HS-27A (cell line): ENCODE results near the gene SGTA.
"Not testable (repeated sequence)": the region's sequence is repeated elsewhere in the genome, so short reads cannot be mapped to it uniquely, and the experiment has no call there.

Source experiments
- DNase-seq: peaks from one replicate; pipeline ENCODE4 v3.0.0-alpha.2; 2012; ENCODE audit warnings: low read depth, missing footprints

The SGTA gene

DNA sequence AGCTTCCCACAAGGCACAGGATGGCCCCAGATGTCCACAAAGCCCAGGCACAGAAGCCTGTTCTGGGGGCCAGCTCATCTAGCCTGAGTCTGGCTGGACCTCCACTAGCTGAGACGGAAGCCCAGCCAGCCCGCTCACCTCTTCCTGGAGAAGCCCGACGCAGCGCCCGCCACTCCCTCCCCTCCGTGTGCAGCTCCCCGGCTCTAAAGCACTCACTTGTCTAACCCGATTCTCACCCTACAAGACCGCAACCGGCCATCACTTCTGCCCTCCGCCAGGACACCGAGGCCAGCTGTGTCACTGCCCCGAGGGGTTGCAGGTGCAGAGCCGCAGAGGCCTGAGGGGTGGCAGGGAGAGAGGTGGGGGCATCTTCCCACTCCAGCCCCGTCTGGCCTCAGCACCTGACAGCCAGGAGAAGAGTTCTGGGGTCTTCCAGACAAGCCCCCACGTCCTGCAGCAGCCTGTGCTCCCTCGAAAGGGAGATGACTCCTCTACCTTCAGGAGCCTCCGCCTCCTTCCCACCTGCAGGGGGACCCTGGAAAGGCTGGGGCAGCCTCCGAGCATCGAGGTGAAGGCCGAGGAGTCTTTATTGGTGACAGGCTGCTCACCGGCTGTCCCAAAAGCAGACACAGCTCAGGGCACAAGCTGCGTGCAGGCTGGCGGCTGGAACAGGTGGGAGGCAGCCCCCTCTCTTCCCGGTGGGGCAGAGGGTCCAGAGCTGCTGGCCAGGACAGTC, 56.0 kb downstream of the SGTA start:
- DNase-seq: no peak

DNA sequence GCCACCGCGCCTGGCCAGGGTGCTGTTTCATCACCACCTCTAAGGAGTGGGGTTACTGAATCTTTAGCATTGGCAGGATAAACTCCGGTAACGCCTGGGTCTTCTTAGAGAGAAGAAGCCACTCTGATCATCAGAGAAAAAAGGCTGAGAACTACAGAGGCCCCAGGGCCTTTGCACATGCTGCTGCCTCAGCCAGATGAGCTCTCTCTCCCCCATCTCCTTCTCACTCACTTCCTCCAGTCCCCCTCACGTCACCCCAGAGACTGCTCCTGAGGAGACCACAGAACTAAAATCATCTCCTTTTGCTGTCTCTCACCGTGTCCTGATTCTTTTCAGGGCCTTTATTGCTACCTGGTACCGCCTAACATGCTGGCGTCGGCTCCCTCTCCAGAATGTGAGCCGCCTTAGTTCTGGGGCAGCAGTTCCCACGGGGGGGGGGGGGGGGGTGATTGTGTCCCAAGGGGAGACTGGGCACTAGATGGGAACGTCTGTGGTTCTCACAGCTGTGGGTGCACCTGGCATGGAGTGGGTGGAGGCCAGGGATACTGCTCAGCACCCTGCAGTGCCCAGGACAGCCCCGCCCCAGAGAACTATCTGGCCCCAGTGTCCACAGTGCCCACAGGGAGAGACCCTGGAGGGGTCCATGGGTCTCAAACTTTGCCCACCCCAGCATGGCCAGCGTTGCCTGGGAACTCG, 56.8 kb downstream of the SGTA start:
- DNase-seq: no peak

DNA sequence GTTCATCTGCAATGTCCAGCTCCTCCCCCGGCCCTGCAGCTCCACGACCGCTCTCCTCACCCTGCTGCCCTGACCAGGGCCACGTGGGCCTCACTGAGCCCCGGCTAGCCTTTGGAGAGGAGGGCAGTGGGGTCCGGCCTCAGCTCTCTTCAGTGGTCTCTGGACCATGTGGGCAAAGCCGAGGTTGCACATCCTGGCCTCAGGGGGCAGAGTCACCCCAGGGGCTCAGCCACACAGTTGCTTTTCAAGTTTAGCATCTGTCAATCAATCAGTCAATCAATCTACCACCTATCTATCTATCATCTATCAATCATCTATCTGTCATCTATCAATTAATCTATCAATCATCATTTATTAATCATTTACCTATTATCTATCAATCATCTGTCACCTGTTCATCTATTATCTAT, 58.9 kb downstream of the SGTA start:
- no peak for DNase-seq

- DNase-seq: no peak
These were observed 59.3 kb downstream of the SGTA start for GRCh38 chr19:2723747-2724146.

- no peak for DNase-seq
These were observed 59.7 kb downstream of the SGTA start for GRCh38 chr19:2723345-2723715.

DNA sequence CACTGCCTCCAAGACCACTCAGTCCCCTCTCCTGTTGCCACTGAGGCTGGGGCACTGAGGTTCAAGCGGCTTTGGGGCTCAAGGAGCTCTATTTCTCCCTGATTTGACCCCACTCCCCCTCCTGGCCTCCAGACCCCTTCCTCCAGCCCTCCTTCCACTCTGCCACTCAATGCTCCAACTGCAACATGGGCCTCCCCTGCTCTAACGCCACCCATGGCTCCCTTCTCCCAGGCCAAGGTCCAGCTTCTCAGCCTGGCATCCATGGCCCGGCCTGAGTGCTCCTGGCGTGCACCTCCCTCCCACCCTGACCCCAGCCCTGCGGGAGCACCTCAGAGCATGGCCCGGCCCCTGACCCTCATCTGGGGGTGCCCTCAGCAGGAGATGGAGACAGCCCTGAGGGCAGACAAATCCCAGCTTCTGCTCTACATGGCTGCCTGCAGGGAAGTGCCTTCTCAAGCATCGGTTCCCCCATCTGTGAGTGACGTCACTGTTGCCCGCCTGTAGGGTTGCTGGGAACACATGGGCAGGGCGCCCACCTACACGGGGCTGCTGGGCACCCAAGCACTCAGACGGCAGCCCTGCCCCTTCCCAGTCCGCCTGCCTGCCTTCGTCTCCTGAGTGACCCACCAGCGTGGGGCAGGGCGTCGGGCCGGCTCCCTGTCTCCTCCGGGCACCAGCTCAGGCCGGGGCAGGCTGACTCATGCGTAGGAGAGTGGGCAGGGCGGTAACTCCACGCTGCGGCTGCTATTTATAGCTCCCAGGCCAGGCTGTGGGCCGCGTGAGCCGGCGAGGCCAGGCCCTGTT, 60.3 kb downstream of the SGTA start:
- peak; percentile 15 for DNase-seq

- DNase-seq: no peak
These were observed 61.2 kb downstream of the SGTA start for GRCh38 chr19:2721570-2722540.

GRCh38 chr19:2720777-2721569, 62.1 kb downstream of the SGTA start, which contains the start of gene DIRAS1:
Gene DIRAS1, minus strand, starts transcription at chr19:2721372. Its CDS starts 3,566 bp downstream, at chr19:2717806.
- no peak for DNase-seq

GRCh38 chr19:2719920-2720776, 62.9 kb downstream of the SGTA start:
- DNase-seq: no peak

DNA sequence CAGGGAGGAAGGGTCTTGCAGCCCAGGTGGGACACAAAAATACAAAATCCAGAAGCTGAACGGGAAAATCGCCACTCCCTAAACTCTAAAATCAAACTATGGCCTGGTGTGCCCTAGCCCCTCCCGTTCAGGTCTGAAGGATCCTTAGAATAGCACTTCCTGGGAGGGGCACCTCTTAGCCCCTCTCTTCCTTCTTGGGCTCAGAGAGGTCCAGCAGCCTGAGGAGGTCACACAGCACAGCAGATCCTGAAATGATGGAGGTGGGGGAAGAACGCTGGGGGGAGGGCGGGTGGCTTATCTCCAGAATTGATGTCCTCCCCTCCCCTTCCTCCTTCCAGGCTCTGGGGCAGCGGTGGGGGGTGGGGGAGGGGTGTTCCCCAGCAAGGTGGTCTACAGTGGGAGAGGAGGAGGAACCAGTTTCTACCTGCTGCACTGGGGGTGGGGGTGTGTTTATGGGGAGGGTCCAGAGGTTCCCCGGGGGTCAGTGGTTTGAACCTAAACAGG, 63.8 kb downstream of the SGTA start:
- no peak for DNase-seq

DNA sequence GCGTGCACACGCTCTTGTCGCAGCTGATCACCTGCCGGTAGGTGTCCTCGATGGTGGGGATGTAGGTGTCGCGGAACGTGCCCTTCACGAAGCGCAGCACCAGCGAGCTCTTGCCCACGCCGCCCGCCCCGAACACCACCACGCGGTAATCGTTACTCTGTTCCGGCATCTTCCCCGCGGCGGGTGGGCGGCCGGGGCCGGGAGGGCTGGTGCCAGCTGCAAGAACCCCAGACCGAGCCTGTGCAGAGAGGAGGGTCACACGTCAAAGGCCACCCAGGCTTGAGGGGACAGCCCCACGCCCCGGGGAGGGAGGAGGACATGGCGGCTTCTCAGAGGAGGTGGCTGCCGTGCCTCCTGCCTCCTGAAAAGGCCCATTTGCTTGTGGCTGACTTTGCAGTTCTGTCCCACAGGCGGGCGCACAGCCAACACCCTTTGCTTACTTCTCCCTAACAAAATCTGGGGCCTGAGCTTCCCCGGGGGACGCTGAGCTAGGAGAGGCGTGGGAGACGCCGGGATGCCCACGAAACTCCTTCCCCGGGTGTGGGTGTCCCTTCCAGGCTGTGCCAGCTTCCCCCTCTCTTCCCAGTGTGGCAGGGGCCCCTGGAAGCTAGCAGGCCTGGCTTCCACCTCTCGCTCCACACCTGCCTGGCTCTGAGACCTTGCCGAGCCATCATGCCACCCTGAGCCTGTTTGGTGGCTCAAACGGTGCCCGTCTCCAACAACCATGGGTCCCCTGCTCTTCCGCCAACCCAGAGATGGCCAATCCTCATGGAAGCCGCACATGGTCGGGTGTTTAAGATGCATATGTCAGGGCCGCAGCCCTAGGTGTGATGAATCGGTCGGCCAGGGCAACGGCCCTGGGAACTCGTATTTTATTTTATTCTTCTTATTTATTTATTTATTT, 65.2 kb downstream of the SGTA start:
- no peak for DNase-seq

DNA sequence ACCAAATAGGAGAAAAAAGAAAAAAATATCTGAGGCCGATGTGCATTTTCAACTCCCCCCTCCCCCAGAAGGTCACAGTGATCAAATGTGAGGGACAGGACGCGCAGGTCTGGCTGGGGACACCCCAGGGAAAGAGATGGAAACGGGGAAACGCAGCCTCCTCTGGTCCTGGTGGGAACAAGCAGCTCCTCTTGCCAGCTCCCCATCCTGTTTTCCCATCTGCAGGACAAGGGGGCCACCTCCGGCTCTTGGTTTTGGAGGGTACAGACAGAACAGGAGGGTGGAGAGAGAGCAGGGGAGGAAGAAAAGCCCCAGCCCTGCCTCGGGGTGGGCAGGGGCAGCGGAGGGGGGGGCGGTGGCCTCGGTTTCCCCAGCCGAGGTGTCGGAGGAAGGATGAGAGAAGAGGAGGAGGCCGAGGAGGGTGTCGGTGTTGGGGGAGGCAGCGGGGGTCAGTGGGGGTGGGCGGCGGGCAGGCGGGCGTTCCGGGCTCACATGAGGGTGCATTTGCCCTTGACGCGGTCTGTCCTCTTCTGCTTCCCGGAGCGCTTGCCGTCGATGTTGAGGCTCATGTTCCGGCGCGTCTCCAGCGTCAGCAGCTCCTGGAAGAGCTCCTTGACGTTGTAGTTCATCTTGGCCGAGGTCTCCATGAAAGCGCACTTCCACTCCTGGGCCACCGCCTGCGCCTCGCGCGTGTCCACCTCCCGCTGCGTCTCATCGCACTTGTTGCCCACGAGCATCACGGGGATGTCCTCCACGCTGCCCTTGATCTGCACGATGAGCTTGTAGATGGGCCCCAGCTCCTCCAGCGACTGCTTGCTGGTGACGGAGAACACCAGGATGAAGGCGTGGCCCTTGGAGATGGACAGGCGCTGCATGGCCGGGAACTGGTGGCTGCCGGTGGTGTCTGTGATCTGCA, 66.1 kb downstream of the SGTA start:
- no peak for DNase-seq

DNA sequence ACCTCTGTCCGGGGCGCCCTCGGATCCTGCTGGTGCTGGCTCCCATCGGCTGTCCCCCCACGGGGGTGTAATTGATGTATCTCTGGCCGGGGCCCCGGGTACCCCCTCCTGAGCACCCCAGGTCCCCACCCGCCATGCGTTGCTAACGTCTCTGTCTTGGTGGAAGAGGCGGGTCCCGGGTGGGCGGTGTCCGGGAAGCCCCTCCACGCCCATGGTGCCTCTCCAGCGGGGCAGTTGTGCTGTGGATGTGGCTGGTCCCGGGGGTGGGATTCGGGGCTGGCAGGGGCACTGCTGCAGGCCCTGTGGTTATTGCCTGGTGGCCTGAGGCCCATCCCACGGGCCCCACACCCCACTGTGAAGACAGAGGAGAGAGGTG, 66.8 kb downstream of the SGTA start:
- DNase-seq: no peak

GRCh38 chr19:2715470-2716274, 67.4 kb downstream of the SGTA start:
- DNase-seq: no peak

GRCh38 chr19:2714531-2715269, 68.4 kb downstream of the SGTA start:
- no peak for DNase-seq

GRCh38 chr19:2714102-2714501, 69.0 kb downstream of the SGTA start:
- DNase-seq: not testable (repeated sequence)
